Thoracic aorta (tissue), 2 donors: Measurements from ENCODE around the gene CAPN5. TPM values are rescaled to one million over a fixed set of nuclear protein-coding genes. Genes with fewer than 3 reads are reported as not detected.

ENCODE experiments used
- ATAC-seq: fragments of 150-250 bp; one replicate; pipeline ENCODE4 v1.8.0; 2017; ENCODE audit warnings: low read depth; ENCODE audit not compliant: insufficient number of reproducible peaks, low FRiP score
- DNase-seq: peaks from one replicate; pipeline ENCODE4 v3.0.0-alpha.2; 2020; ENCODE audit warnings: low spot score
- H3K27ac ChIP-seq, 2 donors: fragments of 200-600 bp; sonication (generic); 1 replicate in 1 of 2; 2 replicates in 1 of 2; pipeline ENCODE4 v1.5.1; 2016; ENCODE audit warnings: mild to moderate bottlenecking in 2 of 2, moderate library complexity in 2 of 2
- H3K27me3 ChIP-seq: fragments of 200-600 bp; sonication (generic); replicated peaks from 2 replicates; pipeline ENCODE4 v1.6.0; 2016; ENCODE audit warnings: mild to moderate bottlenecking; ENCODE audit not compliant: insufficient read depth
- H3K36me3 ChIP-seq: fragments of 200-600 bp; sonication (generic); one replicate; pipeline ENCODE4 v1.5.1; 2016
- H3K4me1 ChIP-seq, 2 donors: fragments of 200-600 bp; sonication (generic); 1 replicate in 1 of 2; 2 replicates in 1 of 2; pipeline versions ENCODE4 v1.5.1 to v1.6.0; 2016; ENCODE audit warnings: low read depth in 2 of 2, mild to moderate bottlenecking in 1 of 2; ENCODE audit not compliant: control insufficient read depth in 1 of 2
- H3K4me3 ChIP-seq: fragments of 200-600 bp; sonication (generic); 2 replicates; pipeline ENCODE4 v1.5.1; 2016; ENCODE audit warnings: mild to moderate bottlenecking
- H3K9me3 ChIP-seq: fragments of 200-600 bp; sonication (generic); 2 replicates; pipeline ENCODE4 v1.5.1; 2016
- CTCF ChIP-seq: fragments of 200-600 bp; sonication (generic); IDR thresholded peaks from one replicate; pipeline ENCODE4 v1.5.1; 2019; ENCODE audit warnings: antibody characterized with exemption
- total RNA-seq, 2 donors: library from RNA; depleted of rRNA; stranded (reverse); fragments of >200 nt; gene quantifications; one replicate each; pipeline versions ENCODE4 v1.1.0 to v1.2.3, GENCODE V29; 2016

The CAPN5 gene
- total RNA-seq, 2 donors from 2014 or later = 9.5 to 20.8 TPM

- no peak for ATAC-seq
- Histone ChIP-seq H3K4me3 (no peak overlapping the region), H3K36me3 (no peaks in the 10 kb centered on the region), H3K4me1 (no peaks in the 10 kb centered on the region), H3K9me3 (no peaks in the 10 kb centered on the region), H3K27ac (no peak overlapping the region), H3K27me3 (no peaks in the 10 kb centered on the region)
- TF ChIP-seq CTCF = no peak
- no peak for DNase-seq
Observed at GRCh38 chr11:77031599-77031998, 35.2 kb upstream of the CAPN5 start.

- no peaks in the 10 kb centered on the region for H3K27me3 ChIP-seq
- DNase-seq = no peak
- H3K9me3 ChIP-seq = no peaks in the 10 kb centered on the region
- no peak for TF ChIP-seq CTCF
- H3K4me3 ChIP-seq = no peak overlapping the region
- H3K4me1 ChIP-seq = peaks cover 0 to 8% of the 10 kb centered on the region in 2 donors
- no peak overlapping the region for H3K27ac ChIP-seq
- ATAC-seq = no peak
- no peaks in the 10 kb centered on the region for H3K36me3 ChIP-seq
Observed at GRCh38 chr11:77035039-77035438, 31.7 kb upstream of the CAPN5 start.

- H3K27ac ChIP-seq = no peak overlapping the region
- no peaks in the 10 kb centered on the region for H3K27me3 ChIP-seq
- no peak for ATAC-seq
- no peaks in the 10 kb centered on the region for H3K9me3 ChIP-seq
- peaks cover 0 to 9% of the 10 kb centered on the region in 2 donors for H3K4me1 ChIP-seq
- DNase-seq = no peak
- no peak for TF ChIP-seq CTCF
- no peak overlapping the region for H3K4me3 ChIP-seq
- no peaks in the 10 kb centered on the region for H3K36me3 ChIP-seq
Observed at GRCh38 chr11:77035580-77035979, 31.2 kb upstream of the CAPN5 start.

- DNase-seq (no peak), ATAC-seq (no peak)
- TF ChIP-seq CTCF = no peak
- Histone ChIP-seq H3K36me3 (no peaks in the 10 kb centered on the region), H3K9me3 (no peaks in the 10 kb centered on the region), H3K4me3 (no peak overlapping the region), H3K27ac (no peak overlapping the region), H3K4me1 (peaks cover 0 to 9% of the 10 kb centered on the region in 2 donors), H3K27me3 (no peaks in the 10 kb centered on the region)
Observed at GRCh38 chr11:77036398-77036797, 30.4 kb upstream of the CAPN5 start.

GRCh38 chr11:77037057-77037456 lies 29.7 kb upstream of the CAPN5 start:
- ATAC-seq = no peak
- H3K4me3 ChIP-seq = no peak overlapping the region
- no peaks in the 10 kb centered on the region for H3K9me3 ChIP-seq
- DNase-seq = no peak
- H3K27me3 ChIP-seq = no peaks in the 10 kb centered on the region
- no peak overlapping the region for H3K27ac ChIP-seq
- no peak for TF ChIP-seq CTCF
- H3K4me1 ChIP-seq = peaks cover 0 to 9% of the 10 kb centered on the region in 2 donors
- H3K36me3 ChIP-seq = no peaks in the 10 kb centered on the region
